CD14-positive monocyte (primary cell): Measurements from ENCODE around the gene MDH1. TPM values are rescaled to one million over a fixed set of nuclear protein-coding genes. Genes with fewer than 3 reads are reported as not detected.

Source experiments
- DNase-seq, 3 donors: peaks; one replicate each; pipeline ENCODE4 v3.0.0-alpha.2; 2011 to 2022
- H2AFZ ChIP-seq: 2 replicates; pipeline ENCODE4 v1.6.0; 2012; ENCODE audit warnings: mild to moderate bottlenecking, low read depth, low read length, inconsistent platforms; ENCODE audit not compliant: insufficient read depth, poor library complexity, severe bottlenecking
- H3K27ac ChIP-seq, 2 donors: 1 replicate in 1 of 2; 2 replicates in 1 of 2; pipeline ENCODE4 v1.5.1; 2012 to 2013; ENCODE audit warnings: low read length in 2 of 2, control low read depth in 1 of 2, inconsistent platforms in 1 of 2, low read depth in 1 of 2, mild to moderate bottlenecking in 1 of 2
- H3K27me3 ChIP-seq, 2 donors: one replicate each; pipeline versions ENCODE4 v1.6.0 to v1.6.1; 2011 to 2013; ENCODE audit warnings: low read length in 2 of 2; ENCODE audit not compliant: control insufficient read depth in 2 of 2, insufficient read depth in 2 of 2
- H3K36me3 ChIP-seq, 2 donors: replicated peaks in 1 of 2; 1 replicate in 1 of 2; 2 replicates in 1 of 2; pipeline versions ENCODE4 v1.5.1 to v1.6.1; 2012 to 2013; ENCODE audit warnings: low read length in 2 of 2, control low read depth in 1 of 2, inconsistent platforms in 1 of 2, mild to moderate bottlenecking in 1 of 2; ENCODE audit not compliant: insufficient read depth in 2 of 2, control insufficient read depth in 1 of 2
- H3K4me1 ChIP-seq, 2 donors: 1 replicate in 1 of 2; 2 replicates in 1 of 2; pipeline versions ENCODE4 v1.5.1 to v1.6.1; 2012 to 2013; ENCODE audit warnings: low read length in 2 of 2, control low read depth in 1 of 2, inconsistent platforms in 1 of 2, mild to moderate bottlenecking in 1 of 2, moderate library complexity in 1 of 2; ENCODE audit not compliant: insufficient read depth in 2 of 2, control insufficient read depth in 1 of 2
- H3K4me2 ChIP-seq: replicated peaks from 2 replicates; pipeline ENCODE3; 2012; ENCODE audit warnings: low read length, moderate library complexity, mild to moderate bottlenecking; ENCODE audit not compliant: poor library complexity, severe bottlenecking; ENCODE audit errors: extremely low read depth
- H3K4me3 ChIP-seq, 3 experiments: fragments of 200-600 bp in 1 of 3; sonication (generic) in 1 of 3; replicated peaks in 1 of 3; 1 replicate in 2 of 3; 2 replicates in 1 of 3; pipeline ENCODE4 v1.5.1; 2011 to 2013; ENCODE audit warnings: low read length in 3 of 3, mild to moderate bottlenecking in 3 of 3, control low read depth in 2 of 3, low read depth in 2 of 3, inconsistent platforms in 1 of 3, moderate library complexity in 1 of 3
- H3K79me2 ChIP-seq: 2 replicates; pipeline ENCODE4 v1.6.0; 2012; ENCODE audit warnings: mild to moderate bottlenecking, control low read depth, inconsistent platforms, low read length, moderate library complexity; ENCODE audit not compliant: insufficient read depth
- H3K9ac ChIP-seq: 2 replicates; pipeline ENCODE4 v1.6.0; 2017; ENCODE audit warnings: low read length, mild to moderate bottlenecking; ENCODE audit not compliant: insufficient read depth, poor library complexity, severe bottlenecking
- H3K9me3 ChIP-seq, 2 donors: replicated peaks in 1 of 2; 1 replicate in 1 of 2; 2 replicates in 1 of 2; pipeline versions ENCODE4 v1.5.1 to v1.6.1; 2012 to 2013; ENCODE audit warnings: low read length in 2 of 2, control low read depth in 1 of 2; ENCODE audit not compliant: control insufficient read depth in 1 of 2, insufficient read depth in 1 of 2
- H4K20me1 ChIP-seq: 2 replicates; pipeline ENCODE4 v1.6.0; 2012; ENCODE audit warnings: mild to moderate bottlenecking, low read length, control low read depth, moderate library complexity; ENCODE audit not compliant: insufficient read depth
- H3K27ac Mint-ChIP-seq, 7 donors: one replicate each; pipeline ENCODE4 v1.8.0; 2020; ENCODE audit warnings: mild to moderate bottlenecking in 7 of 7, mixed read lengths in 7 of 7, moderate library complexity in 6 of 7, inconsistent platforms in 2 of 7
- H3K27me3 Mint-ChIP-seq, 3 donors: one replicate each; pipeline ENCODE4 v1.8.0; 2021 to 2022; ENCODE audit warnings: low read depth in 3 of 3, mild to moderate bottlenecking in 3 of 3, mixed read lengths in 3 of 3, moderate library complexity in 3 of 3, inconsistent platforms in 1 of 3
- H3K36me3 Mint-ChIP-seq, 2 donors: one replicate each; pipeline ENCODE4 v1.8.0; 2020; ENCODE audit warnings: mixed read lengths in 2 of 2, inconsistent platforms in 1 of 2, mild to moderate bottlenecking in 1 of 2
- H3K4me1 Mint-ChIP-seq: one replicate; pipeline ENCODE4 v1.8.0; 2020; ENCODE audit warnings: mild to moderate bottlenecking, mixed read lengths
- H3K4me3 Mint-ChIP-seq, 2 donors: one replicate each; pipeline ENCODE4 v1.8.0; 2020; ENCODE audit warnings: mild to moderate bottlenecking in 2 of 2, mixed read lengths in 2 of 2, moderate library complexity in 1 of 2
- H3K9me3 Mint-ChIP-seq, 7 donors: one replicate each; pipeline ENCODE4 v1.8.0; 2020 to 2022; ENCODE audit warnings: mixed read lengths in 7 of 7, mild to moderate bottlenecking in 6 of 7, moderate library complexity in 6 of 7, inconsistent platforms in 2 of 7
- CTCF ChIP-seq: fragments of 200-600 bp; IDR thresholded peaks from one replicate; pipeline ENCODE4 v1.8.0; 2022; ENCODE audit warnings: antibody characterized with exemption, mild to moderate bottlenecking
- WGBS: methylation state at CpG from one replicate; pipeline ENCODE4 v1.1.5; 2013; ENCODE audit warnings: missing lambda C conversion rate; ENCODE audit not compliant: insufficient coverage; 5-methylcytosine and 5-hydroxymethylcytosine counted together
- intact Hi-C, 2 donors: fragments of 100-400 bp; cut with micrococcal nuclease; formaldehyde crosslinking; loops; one replicate each; pipeline versions ENCODE4 v1.15.0 to v1.15.1; 2023
- polyA plus RNA-seq, 3 donors: library from polyadenylated mRNA; depleted of rRNA in 1 of 3; unstranded in 2 of 3; stranded (reverse) in 1 of 3; fragments of 300-500 nt in 2 of 3; fragments of >200 nt in 1 of 3; fragmentation: Illumina TruSeq in 2 of 3; gene quantifications; 1 replicate in 2 of 3; 2 replicates in 1 of 3; pipeline ENCODE4 v1.2.3, GENCODE V29; 2012 to 2021

MDH1 gene
- polyA plus RNA-seq, 3 donors = 63.2 to 218 (median 197) TPM

- intact Hi-C loops = no loop called here
- Histone ChIP-seq H3K36me3 (peaks cover 20 to 29% of the 10 kb centered on the region in 2 donors), H4K20me1 (peaks cover 13% of the 10 kb centered on the region), H3K27me3 (no peaks in the 10 kb centered on the region), H3K4me2 (no peak overlapping the region), H3K4me1 (peaks cover 36 to 44% of the 10 kb centered on the region in 2 donors), H3K4me3 (no peak overlapping the region), H2AFZ (no peak overlapping the region), H3K27ac (peak overlapping the region in 1 of 2 donors; percentile 58), H3K9me3 (no peaks in the 10 kb centered on the region), H3K9ac (no peak overlapping the region), H3K79me2 (peaks cover 86% of the 10 kb centered on the region)
- DNase-seq = peak; percentile 21 to 70 (median 55)
- WGBS = 0% methylated on average over 1 of the region's 3 CpGs
- peaks cover 38% of the 10 kb centered on the region for H3K4me1 Mint-ChIP-seq
- peaks cover 0 to 1% (median 0%) of the 10 kb centered on the region in 3 donors for H3K27me3 Mint-ChIP-seq
- no peak for TF ChIP-seq CTCF
- peaks cover 14 to 19% of the 10 kb centered on the region in 2 donors for H3K36me3 Mint-ChIP-seq
- H3K4me3 Mint-ChIP-seq = no peak overlapping the region
- peak overlapping the region; percentile 55 to 80 (median 69) for H3K27ac Mint-ChIP-seq
- H3K9me3 Mint-ChIP-seq = no peaks in the 10 kb centered on the region
Measured at GRCh38 chr2:63590626-63591408, 2.1 kb downstream of the MDH1 start.

DNA sequence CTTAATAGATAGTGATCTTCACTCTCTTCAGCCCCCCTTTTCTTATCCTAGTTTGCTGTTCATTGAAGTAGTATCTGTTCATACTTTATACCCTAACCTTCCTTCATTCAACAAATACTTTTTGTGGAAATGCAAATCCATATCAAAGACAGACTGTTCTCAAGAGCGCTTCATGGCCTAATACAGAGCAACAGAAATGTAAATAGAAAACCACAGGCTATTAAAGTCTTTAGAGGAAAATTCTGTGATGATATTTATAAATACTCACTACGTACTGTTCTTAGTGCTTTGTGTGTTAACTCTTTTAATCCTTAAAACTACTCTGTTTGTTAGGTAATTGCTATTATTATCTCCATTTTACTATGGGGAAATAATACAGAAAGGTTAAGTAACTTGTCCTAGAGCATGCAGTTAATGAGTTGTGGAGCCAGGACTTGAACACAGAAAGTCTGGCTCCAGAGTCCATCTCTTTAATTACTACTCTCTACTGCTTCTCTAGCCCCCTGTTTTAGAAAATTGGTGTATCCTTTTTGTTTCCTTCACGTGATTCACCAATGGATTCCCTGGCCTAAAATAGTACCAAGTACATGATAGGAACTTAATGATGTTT, 2.9 kb downstream of the MDH1 start:
- Histone ChIP-seq H3K9me3 (no peaks in the 10 kb centered on the region), H3K27me3 (no peaks in the 10 kb centered on the region), H3K9ac (no peak overlapping the region), H2AFZ (no peak overlapping the region), H3K27ac (peak overlapping the region in 1 of 2 donors; percentile 58), H3K4me3 (no peak overlapping the region), H3K4me1 (peaks cover 41 to 49% of the 10 kb centered on the region in 2 donors), H3K79me2 (peaks cover 84% of the 10 kb centered on the region), H4K20me1 (peaks cover 13% of the 10 kb centered on the region), H3K36me3 (peaks cover 20 to 35% of the 10 kb centered on the region in 2 donors), H3K4me2 (no peak overlapping the region)
- Mint-ChIP-seq H3K27me3 (peaks cover 0 to 1% (median 0%) of the 10 kb centered on the region in 3 donors), H3K4me1 (peaks cover 42% of the 10 kb centered on the region), H3K9me3 (no peaks in the 10 kb centered on the region), H3K27ac (peak overlapping the region in 3 of 7 donors; percentile 35 to 73 (median 47)), H3K4me3 (no peak overlapping the region), H3K36me3 (peaks cover 14 to 19% of the 10 kb centered on the region in 2 donors)
- no peak for DNase-seq
- no peak for TF ChIP-seq CTCF
- no CpG with 5 or more reads among the region's 3 CpGs for WGBS
- intact Hi-C loops = no loop called here
